Measurements from ENCODE around the gene CAMK1D.
"Not testable (repeated sequence)": the region's sequence is repeated elsewhere in the genome, so short reads cannot be mapped to it uniquely, and the experiment has no call there.

CAMK1D gene

GRCh38 chr10:12474727-12475412 lies 125.5 kb downstream of the CAMK1D start:
- DNase-seq: no peak

GRCh38 chr10:12476656-12477055 lies 127.3 kb downstream of the CAMK1D start:
- DNase-seq: no peak

DNA sequence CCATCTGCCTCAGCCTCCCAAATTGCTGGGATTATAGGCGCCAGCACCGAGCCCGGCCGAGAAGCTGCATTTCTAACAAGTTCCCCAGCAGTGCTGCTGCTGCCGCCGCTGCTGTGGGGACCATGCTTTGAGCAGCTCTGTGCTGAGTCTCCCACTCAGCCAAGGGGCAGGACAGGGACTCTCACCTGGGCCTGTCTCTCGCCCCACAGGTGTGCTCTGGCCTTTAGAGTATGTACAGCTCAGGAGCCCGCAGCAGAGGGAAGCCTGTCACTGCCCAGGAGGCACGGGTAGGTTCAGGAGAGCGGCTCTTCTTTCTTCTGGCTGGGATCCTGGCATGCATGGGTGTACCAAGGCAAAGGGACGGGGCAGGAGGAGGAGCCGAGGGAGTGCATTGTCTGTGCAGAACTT lies 130.1 kb downstream of the CAMK1D start:
- DNase-seq: no peak

GRCh38 chr10:12479924-12480323 lies 130.6 kb downstream of the CAMK1D start:
- no peak for DNase-seq

DNA sequence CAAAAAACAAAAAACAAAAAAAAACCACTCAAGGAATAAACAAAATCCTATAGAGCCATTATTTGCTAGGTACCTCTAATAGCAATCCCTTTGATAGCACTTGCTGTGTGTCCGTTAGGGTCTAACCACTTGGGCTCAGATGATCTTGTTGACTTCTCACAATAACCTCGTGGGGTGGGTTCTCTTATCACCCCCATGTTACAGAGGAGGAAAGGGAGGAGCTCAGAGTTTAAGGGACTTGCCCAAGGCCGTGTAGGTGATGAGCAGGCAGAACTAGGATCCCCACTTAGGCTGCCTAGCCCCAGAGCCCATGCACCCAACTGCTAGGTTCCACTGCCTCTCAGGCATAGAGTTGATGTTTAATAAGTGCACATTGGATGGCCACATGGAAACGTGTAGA lies 131.1 kb downstream of the CAMK1D start:
- no peak for DNase-seq

GRCh38 chr10:12481924-12482323 lies 132.6 kb downstream of the CAMK1D start:
- DNase-seq: no peak

- no peak for DNase-seq
These were observed 133.2 kb downstream of the CAMK1D start for GRCh38 chr10:12482587-12482986.

- DNase-seq: peak; percentile 44
These were observed 134.9 kb downstream of the CAMK1D start for GRCh38 chr10:12484002-12484918.

DNA sequence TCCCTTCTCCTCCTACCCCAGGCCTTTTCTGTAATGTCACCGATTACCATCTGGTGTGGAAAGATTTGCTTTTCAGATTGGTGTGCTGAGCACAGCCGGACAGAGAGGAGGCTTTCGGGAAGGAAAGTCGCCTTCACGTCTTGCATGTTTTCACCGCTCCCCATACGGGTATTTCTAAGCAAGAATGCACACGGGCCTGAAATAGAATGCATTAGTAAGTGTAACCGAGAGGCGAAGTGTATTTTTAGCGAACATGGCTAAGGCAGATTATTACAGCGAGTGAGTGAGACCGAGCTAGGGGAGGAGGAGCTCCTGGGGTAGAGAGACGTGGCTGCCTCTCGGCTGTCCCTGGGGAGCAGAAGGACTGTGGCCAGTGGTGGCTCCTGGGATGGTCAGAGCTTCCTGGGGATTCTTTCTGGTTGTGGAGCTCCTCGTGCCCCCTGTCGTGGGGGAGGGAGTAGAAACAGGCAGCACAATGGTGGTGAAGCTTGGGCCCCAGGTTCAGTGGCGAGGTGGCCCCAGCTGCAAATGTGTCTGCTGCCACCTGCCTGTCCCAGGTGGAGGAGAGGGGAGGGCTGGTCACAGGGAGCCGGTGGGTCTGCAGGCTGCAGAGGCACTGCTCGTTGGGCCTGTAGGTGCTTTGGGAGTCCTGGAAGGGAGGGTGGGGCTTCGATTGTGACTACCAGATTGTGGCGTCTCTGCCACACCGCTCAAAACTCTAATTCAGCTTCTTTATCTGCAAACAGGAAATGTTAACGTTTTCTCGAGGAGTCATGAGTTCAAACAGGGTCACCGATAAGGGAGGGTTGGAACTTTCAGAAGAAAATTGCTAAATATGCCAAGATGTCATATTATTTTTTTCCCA lies 135.8 kb downstream of the CAMK1D start:
- DNase-seq: no peak

DNA sequence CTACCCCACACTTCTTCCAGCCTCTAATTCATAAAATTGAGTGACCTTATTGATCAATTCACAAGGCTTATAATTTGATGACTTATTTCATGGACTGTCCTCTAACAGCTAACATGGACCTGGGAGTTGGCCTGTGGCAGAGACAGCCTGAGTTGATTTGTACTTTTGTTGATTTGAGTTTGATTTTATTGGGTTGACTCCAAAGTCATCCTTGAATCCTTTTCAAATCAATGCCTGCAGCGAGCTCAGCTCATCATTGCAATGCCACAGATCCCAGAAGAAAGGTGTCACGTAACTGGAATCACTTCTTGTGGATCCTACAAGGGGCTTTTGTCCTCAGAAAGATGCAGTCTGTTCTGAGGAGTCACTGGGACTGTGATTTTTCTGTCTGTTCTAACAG lies 138.0 kb downstream of the CAMK1D start:
- DNase-seq: no peak

DNA sequence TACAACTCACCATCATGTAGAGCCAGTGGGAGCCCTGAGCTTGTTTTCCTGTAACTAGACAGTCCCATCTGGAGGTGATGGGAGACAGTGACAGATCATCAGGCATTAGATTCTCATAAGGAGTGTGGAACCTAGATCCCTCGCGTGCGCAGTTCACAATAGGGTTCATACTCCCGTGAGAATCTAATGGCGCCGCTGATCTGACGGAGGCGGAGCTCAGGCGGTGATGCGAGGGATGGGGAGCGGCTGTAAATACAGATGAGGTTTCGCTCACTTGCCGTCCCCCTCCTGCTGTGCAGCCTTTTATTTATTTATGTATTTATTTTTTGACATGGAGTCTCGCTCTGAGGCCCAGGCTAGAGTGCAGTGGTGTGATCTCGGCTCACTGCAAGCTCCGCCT lies 139.3 kb downstream of the CAMK1D start:
- DNase-seq: no peak

- DNase-seq: no peak
These were observed 140.0 kb downstream of the CAMK1D start for GRCh38 chr10:12489357-12489756.

- no peak for DNase-seq
These were observed 140.5 kb downstream of the CAMK1D start for GRCh38 chr10:12489806-12490205.

DNA sequence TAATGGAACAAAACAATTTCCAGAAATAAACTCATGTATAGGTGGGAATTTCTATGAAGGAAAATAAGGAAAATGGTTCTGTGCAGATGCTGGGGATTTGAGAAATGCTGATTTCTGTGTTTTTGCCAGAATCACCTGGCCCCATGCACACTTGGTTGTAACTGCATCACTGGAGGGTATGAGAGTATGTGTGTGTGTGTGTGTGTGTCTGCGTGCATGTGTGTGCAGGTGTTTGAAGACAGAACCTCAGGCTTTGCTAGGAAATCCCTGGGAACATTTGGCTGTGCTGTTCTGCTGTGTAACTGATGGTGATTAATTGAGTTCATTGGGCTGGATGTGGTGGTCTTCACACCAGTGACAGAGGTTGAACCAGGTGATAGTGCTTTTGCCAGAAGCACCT lies 141.6 kb downstream of the CAMK1D start:
- DNase-seq: no peak

GRCh38 chr10:12491491-12491890 lies 142.1 kb downstream of the CAMK1D start:
- DNase-seq: no peak

GRCh38 chr10:12492016-12492415 lies 142.7 kb downstream of the CAMK1D start:
- DNase-seq: no peak

DNA sequence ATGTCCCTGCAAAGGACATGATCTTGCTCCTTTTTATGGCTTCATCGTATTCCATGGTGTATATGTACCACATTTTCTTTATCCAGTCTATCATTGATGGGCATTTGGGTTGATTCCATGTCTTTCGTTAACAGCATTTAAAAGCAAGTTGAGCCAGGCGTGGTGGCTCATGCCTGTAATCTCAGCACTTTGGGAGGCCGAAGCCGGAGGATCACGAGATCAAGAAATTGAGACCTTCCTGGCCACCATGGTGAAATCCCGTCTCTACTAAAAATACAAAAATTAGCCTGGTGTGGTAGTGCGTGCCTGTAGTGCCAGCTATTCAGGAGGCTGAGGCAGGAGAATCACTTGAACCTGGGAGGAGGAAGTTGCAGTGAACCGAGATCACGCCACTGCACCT lies 147.7 kb downstream of the CAMK1D start:
- DNase-seq: not testable (repeated sequence)

DNA sequence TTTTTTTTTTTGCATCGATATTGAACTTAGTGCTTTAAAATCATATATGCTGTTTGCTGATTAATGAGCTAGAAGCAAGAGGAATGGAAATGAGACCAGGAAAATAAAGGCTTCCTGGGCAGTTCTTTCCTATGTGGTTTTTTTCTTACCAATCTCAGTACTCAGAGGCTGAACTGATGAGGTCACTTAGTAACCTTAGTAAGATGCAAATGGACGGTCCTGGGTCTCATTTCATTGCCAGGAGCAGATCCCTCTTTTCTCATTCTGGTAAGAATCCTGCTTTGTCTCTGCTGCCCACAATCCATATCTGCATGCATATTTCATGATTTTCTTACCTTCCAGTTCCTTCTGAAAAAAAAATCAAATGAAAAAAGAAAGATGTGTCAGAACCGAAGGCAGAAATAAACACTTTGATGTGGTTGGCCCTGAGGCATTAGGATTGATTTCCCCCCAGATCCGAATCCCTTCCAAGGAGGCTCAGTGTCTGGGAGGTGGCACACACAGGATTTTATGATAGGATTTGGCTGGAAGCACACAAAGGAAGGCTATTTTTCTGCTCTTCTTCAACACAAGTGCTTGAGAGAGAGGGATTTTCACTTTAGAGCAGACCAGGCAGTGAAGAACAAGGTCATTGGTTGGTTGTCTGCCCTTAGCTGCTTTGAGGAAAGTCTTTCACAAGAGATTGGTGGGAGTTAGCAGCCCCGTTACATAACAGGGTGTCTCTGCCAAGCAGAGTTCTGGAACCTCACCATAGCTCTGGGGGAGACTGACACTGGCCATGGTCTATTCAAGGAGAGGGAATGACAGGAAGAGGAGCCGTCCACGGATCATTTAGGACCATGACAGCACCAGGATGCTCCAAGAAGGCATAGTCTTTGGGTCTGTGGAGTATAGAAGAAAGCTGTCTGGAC lies 150.0 kb downstream of the CAMK1D start:
- DNase-seq: no peak

DNA sequence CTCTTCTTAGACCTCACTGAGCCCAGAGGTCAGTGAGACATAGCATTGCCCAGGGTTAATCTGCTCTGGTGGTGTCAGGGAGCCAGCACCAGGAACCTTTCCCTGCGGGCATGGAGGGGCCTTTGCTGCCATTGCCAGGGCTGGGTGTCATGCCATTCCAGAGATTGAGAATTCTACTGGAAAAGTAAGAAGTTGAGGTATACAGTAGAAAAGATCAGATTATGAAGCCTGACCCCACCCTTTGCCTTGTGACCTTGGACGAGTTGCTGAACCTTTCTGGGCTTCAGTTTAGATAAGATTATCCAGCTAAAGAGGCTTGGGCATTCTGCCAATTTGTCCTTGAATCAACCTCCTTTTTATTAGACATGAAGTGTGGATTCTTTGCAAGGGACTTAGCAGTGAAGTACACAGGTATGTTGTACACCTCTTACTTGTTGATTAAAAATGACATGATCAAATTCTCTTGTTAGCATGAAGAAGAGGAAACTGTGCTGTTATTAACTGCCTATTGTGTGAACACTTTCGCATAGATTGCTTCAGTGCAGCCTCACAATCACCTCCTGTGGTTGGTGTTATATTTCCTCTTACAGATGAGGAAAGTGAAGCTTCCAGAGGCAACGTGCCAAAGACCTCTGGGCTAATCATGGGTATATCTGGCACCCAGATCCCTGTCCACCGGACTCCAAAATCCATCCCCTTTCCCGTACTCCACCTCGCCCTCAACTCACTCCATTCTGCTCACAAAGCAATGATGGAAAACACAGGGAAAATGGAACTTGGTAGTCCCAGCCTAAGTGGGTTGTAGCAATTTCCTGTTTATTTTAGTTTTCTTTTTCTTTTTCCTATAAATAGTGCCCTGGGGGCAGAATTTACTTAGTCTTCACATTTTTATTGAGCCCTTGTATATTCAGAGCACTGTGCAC lies 151.3 kb downstream of the CAMK1D start:
- DNase-seq: no peak

DNA sequence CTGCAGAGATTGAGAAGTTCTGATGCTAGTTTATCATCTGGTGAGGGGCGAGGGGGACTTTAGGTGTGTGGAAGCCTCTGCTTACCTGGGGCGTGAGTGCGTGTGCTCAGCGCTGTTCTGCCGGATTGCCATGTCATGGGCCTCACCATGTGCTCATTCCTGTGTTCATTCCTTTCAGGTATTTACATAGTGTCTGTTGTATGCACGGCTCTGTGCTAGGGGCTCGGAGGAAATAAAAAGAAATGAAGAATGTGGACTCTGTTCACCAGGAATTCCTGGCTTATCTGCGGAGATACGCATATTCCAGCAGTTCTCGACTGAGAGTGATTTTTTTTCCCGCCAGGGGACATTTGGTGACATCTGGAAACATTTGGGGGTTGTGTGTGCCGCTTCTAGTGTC lies 152.0 kb downstream of the CAMK1D start:
- no peak for DNase-seq
